GM12875 (cell line): Measurements from ENCODE around the gene KLK15.

Source experiments
- H3K4me3 ChIP-seq: one replicate; pipeline ENCODE4 v1.5.1; 2011; ENCODE audit warnings: low read depth, low read length, control low read depth
- CTCF ChIP-seq: IDR thresholded peaks from 2 replicates; pipeline ENCODE4 v1.5.1; 2011; ENCODE audit warnings: low read depth, mild to moderate bottlenecking, control low read depth, inconsistent platforms, low read length, moderate library complexity, borderline replicate concordance; ENCODE audit not compliant: insufficient read depth

KLK15 gene

GRCh38 chr19:50827476-50827875, 5.9 kb downstream of the KLK15 start:
- no peak for TF ChIP-seq CTCF
- H3K4me3 ChIP-seq = no peak overlapping the region

DNA sequence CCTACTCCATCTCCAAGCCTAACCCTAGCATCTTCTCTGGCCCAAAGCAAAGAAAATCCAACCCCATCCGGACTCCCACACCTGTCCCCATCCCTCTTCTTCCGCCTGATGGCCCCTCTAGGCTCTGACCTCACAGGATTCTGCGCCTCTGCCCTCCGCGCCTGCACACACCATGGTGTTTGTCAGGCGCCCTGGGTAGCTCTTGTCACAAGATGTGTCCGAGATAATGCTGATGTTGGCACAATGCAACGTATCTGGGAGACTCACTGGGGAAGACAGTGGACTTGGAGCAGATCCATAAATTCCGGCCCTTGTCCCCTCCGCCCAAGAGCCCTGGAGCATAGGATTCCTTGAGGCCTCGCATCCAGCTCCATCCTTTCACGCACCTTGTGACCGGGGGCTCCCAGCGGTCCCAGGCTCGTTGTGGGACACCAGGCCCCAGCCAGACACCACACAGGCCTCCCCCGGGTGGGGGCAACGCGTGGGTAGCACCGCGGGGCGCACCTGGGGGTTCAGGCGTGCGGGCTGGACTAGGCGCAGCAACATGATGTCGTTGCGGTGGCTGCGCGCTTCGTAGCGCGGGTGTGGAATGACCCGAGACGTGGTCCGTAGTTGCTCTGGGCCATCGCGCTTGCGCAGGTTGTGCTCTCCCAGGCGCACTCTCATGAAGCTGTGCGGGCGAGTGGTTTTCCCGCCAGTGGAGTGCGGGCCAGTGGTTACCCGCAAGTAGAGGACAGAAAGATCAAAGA, 6.7 kb downstream of the KLK15 start:
- H3K4me3 ChIP-seq = no peak overlapping the region
- TF ChIP-seq CTCF = no peak

DNA sequence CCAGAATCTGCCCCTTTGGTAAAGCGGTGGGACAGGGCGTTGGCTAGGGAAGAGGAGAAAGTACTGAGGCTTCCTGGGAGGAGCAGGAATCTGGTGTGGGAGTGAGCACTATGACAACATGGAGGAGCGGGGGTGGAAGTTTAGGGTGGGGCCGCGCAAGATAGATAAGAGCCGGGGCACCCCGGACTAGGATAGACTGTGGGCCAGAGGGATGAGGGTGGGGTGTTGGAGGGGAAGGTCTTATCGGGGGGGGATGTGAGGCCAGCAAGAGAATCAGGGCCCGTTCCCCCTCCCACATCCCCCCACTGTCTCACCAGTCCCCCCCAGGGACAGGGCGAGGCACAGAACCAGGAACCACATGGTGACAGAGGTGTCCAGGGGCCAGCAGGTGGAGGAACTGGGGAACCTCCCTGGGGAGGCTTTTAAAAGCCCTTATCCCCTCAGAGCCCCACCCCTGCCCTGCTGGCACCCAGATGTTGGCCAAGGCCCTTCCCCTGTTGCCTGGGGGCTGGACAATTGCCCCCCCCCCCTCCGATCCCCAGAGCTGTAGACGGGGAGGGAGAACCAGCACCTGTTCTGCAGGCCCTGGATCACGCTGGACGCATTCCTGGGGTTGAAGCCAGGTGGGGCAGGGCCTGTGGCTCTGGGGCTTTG, 9.9 kb downstream of the KLK15 start, which contains the start of gene KLK1:
Gene KLK1, minus strand, starts transcription at position 399 of the 654 bp plus-strand sequence. Its CDS starts 39 bp downstream, at position 360.
- no peak for TF ChIP-seq CTCF
- no peak within 1 kb of the TSS for H3K4me3 ChIP-seq

DNA sequence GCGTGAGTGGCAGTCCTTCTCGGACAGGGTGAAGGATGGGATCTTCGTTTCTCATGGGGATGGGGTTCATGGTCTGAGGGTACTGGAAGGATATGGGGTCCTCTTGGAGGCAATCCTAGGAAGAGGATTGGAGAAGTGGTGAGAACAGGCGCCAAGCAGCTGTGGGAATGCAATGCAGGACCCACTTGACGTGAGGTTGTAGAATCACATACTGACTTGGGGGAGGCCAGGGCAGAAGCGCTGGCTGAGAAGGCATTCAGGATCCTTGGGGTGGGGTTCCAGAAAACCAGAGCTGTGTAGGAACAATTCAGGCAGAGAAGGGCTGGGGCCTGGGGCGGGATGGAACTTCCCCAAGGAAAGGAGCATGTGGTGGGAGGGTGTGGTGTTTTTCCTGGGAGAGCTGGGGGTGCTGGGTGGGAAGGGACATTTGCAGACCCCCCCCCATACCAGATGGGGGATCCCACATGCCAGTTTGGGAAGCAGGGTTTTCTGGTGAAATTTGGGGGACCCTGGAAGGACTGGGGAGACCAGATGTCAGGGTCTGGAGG, 10.6 kb downstream of the KLK15 start:
- H3K4me3 ChIP-seq = no peak overlapping the region
- no peak for TF ChIP-seq CTCF

DNA sequence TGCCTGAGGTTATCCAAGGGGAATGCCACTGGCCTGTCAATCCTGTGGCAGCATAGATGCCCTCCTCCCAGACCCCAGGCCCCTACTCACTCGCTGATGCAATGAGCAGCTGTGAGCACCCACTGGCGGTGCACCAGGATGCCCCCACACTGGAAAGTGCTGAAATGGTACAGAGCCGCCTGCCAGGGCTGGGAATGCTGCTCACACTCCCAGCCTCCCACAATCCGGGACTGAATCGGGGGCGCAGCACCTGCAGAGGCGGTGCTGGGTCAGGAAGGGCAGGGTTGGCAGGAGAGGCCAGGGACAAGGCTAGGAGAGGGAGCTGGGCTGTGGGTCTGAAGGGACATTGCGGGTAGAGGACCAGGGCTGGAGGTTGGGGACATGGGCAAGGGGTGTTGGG, 11.8 kb downstream of the KLK15 start:
- no peak overlapping the region for H3K4me3 ChIP-seq
- TF ChIP-seq CTCF = no peak

DNA sequence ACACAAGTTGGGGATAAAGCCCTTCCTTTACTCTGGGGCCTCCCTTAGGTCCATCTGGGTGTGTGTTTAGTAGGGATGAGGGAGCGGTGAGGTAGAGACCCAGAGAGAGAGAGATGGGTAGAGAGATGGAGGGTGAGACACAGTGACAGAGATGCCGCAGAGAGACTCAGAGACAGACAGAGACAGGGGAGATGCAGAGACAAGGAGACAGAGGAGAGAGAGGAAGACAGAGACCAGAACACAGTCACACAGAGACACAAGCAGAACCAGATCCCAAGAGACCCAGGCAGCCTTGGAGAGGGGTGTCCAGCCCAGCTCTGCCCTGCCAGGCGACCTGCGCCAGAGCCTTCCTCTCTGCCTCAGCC, 12.1 kb downstream of the KLK15 start:
- TF ChIP-seq CTCF = no peak
- H3K4me3 ChIP-seq = no peak overlapping the region
